NCI-H2227 (cell line): ENCODE data around the gene ITPKB.
"Not testable (repeated sequence)": the region's sequence is repeated elsewhere in the genome, so short reads cannot be mapped to it uniquely, and the experiment has no call there.

Experiments used
- DNase-seq: peaks from one replicate; lab custom pipeline; 2025; ENCODE audit not compliant: unreplicated experiment; lab: John Stamatoyannopoulos, UW

Gene ITPKB

GRCh38 chr1:226627050-226627755 lies 111.9 kb downstream of the ITPKB start:
- no peak for DNase-seq

- DNase-seq: no peak
These were observed 112.5 kb downstream of the ITPKB start for GRCh38 chr1:226626577-226626956.

GRCh38 chr1:226625832-226626576 lies 113.1 kb downstream of the ITPKB start:
- no peak for DNase-seq

- no peak for DNase-seq
These were observed 113.8 kb downstream of the ITPKB start for GRCh38 chr1:226625326-226625725.

- no peak for DNase-seq
These were observed 114.6 kb downstream of the ITPKB start for GRCh38 chr1:226624526-226624925.

- DNase-seq: no peak
These were observed 117.1 kb downstream of the ITPKB start for GRCh38 chr1:226622012-226622411.

- DNase-seq: no peak
These were observed 120.1 kb downstream of the ITPKB start for GRCh38 chr1:226619031-226619430.

- no peak for DNase-seq
These were observed 120.7 kb downstream of the ITPKB start for GRCh38 chr1:226618380-226618779.

GRCh38 chr1:226617719-226618118 lies 121.4 kb downstream of the ITPKB start:
- not testable (repeated sequence) for DNase-seq

- no peak for DNase-seq
These were observed 122.0 kb downstream of the ITPKB start for GRCh38 chr1:226617109-226617508.

- DNase-seq: no peak
These were observed 122.4 kb downstream of the ITPKB start for GRCh38 chr1:226616636-226617035.

GRCh38 chr1:226615876-226616275 lies 123.2 kb downstream of the ITPKB start:
- DNase-seq: no peak

- DNase-seq: not testable (repeated sequence)
These were observed 127.1 kb downstream of the ITPKB start for GRCh38 chr1:226611980-226612379.

GRCh38 chr1:226611301-226611700 lies 127.8 kb downstream of the ITPKB start:
- DNase-seq: no peak

GRCh38 chr1:226610671-226611070 lies 128.4 kb downstream of the ITPKB start:
- DNase-seq: no peak

- DNase-seq: no peak
These were observed 129.1 kb downstream of the ITPKB start for GRCh38 chr1:226609836-226610455.

GRCh38 chr1:226608699-226609505 lies 130.2 kb downstream of the ITPKB start:
- DNase-seq: peak; percentile 74

GRCh38 chr1:226607821-226608220 lies 131.3 kb downstream of the ITPKB start:
- DNase-seq: no peak

- no peak for DNase-seq
These were observed 131.8 kb downstream of the ITPKB start for GRCh38 chr1:226607268-226607660.

GRCh38 chr1:226606311-226607267 lies 132.5 kb downstream of the ITPKB start:
- DNase-seq: no peak
